HCT116 (cell line): ENCODE measurements around the gene IRAK1BP1. TPM values are rescaled to one million over a fixed set of nuclear protein-coding genes. Genes with fewer than 3 reads are reported as not detected.

Experiments used
- ATAC-seq: fragments of 200-7000 bp; cut with Tn5 transposase; 2 replicates; pipeline ENCODE4 v1.9.1; 2020; ENCODE audit warnings: mild to moderate bottlenecking, moderate library complexity
- BruUV-seq: library from RNA; stranded (reverse); fragments of 400-500 nt; replicated peaks from 2 replicates; lab custom pipeline; 2021; lab: Mats Ljungman, UMichigan
- CTCF ChIA-PET: fragments of 300-600 bp; sonication (Branson Sonifier 250); formaldehyde crosslinking; loops from one replicate; lab custom pipeline; 2021; ENCODE audit warnings: antibody characterized with exemption; lab: Charles Lee
- POLR2A ChIA-PET: fragments of 300-600, 350-600 bp; sonication (Branson Sonifier 250); formaldehyde crosslinking; loops from one replicate; lab custom pipeline; 2021; ENCODE audit warnings: antibody characterized with exemption; lab: Charles Lee
- RAD21 ChIA-PET, 2 experiments: fragments of 300-600 bp; sonication (Branson Sonifier 250); formaldehyde crosslinking; loops; one replicate each; lab custom pipeline; 2023; ENCODE audit warnings: low total read pairs in 2 of 2; ENCODE audit not compliant: uncharacterized antibody in 2 of 2, unreplicated experiment in 2 of 2, low non-redundant PET in 1 of 2; lab: Charles Lee
- DNase-seq: peaks from one replicate; pipeline ENCODE4 v3.0.0-alpha.2; 2010; ENCODE audit warnings: low read depth, low spot score
- H2AFZ ChIP-seq: fragments of 200-600 bp; shearing (Covaris generic), sonication (generic); 2 replicates; pipeline ENCODE4 v1.6.1; 2017; ENCODE audit warnings: low read depth, mixed run types, mixed read lengths, antibody characterized with exemption, low read length; ENCODE audit not compliant: poor library complexity, severe bottlenecking
- H3K27ac ChIP-seq: 2 replicates; pipeline ENCODE4 v1.5.1; 2012; ENCODE audit warnings: low read depth, low read length
- H3K27me3 ChIP-seq: fragments of 200-600 bp; sonication (generic); 2 replicates; pipeline ENCODE4 v1.6.1; 2016; ENCODE audit warnings: mixed run types, low read length, mixed read lengths; ENCODE audit not compliant: insufficient read depth
- H3K36me3 ChIP-seq, 2 experiments: fragments of 200-500 bp in 1 of 2; fragments of 200-600 bp in 1 of 2; sonication (Bioruptor generic) in 1 of 2; sonication (generic) in 1 of 2; 2 replicates each; pipeline versions ENCODE4 v1.5.1 to v1.6.1; 2014 to 2016; ENCODE audit warnings: low read length in 2 of 2, inconsistent platforms in 1 of 2, mixed read lengths in 1 of 2, mixed run types in 1 of 2; ENCODE audit not compliant: insufficient read depth in 2 of 2, control insufficient read depth in 1 of 2
- H3K4me1 ChIP-seq, 2 experiments: fragments of 200-600 bp in 1 of 2; sonication (generic) in 1 of 2; 2 replicates each; pipeline versions ENCODE4 v1.5.1 to v1.6.1; 2012 to 2017; ENCODE audit warnings: low read length in 2 of 2, inconsistent platforms in 1 of 2, mild to moderate bottlenecking in 1 of 2, mixed read lengths in 1 of 2, mixed run types in 1 of 2, moderate library complexity in 1 of 2; ENCODE audit not compliant: insufficient read depth in 2 of 2, control insufficient read depth in 1 of 2
- H3K4me2 ChIP-seq: fragments of 200-600 bp; sonication (generic); 2 replicates; pipeline ENCODE4 v1.6.1; 2017; ENCODE audit warnings: mixed run types, low read length, mixed read lengths
- H3K4me3 ChIP-seq, 2 experiments: fragments of 200-600 bp in 1 of 2; sonication (generic) in 1 of 2; replicated peaks in 1 of 2; 2 replicates each; pipeline ENCODE4 v1.5.1; 2011 to 2016; ENCODE audit warnings: low read length in 2 of 2, control low read depth in 1 of 2, low read depth in 1 of 2, mild to moderate bottlenecking in 1 of 2, mixed read lengths in 1 of 2, mixed run types in 1 of 2
- H3K79me2 ChIP-seq: fragments of 200-600 bp; sonication (generic); 2 replicates; pipeline ENCODE4 v1.6.1; 2017; ENCODE audit warnings: mild to moderate bottlenecking, mixed run types, low read length, moderate library complexity, mixed read lengths; ENCODE audit not compliant: insufficient read depth
- H3K9ac ChIP-seq: fragments of 200-600 bp; sonication (generic); 2 replicates; pipeline ENCODE4 v1.6.1; 2016; ENCODE audit warnings: low read length, mixed read lengths
- H3K9me2 ChIP-seq: fragments of 200-600 bp; sonication (generic), shearing (Covaris generic); 2 replicates; pipeline ENCODE4 v1.6.1; 2017; ENCODE audit warnings: mixed run types, mild to moderate bottlenecking, moderate library complexity; ENCODE audit not compliant: insufficient read depth
- H3K9me3 ChIP-seq, 2 experiments: fragments of 200-500 bp in 1 of 2; fragments of 200-600 bp in 1 of 2; sonication (Bioruptor generic) in 1 of 2; sonication (generic) in 1 of 2; 2 replicates each; pipeline ENCODE4 v1.6.1; 2014 to 2017; ENCODE audit warnings: low read length in 2 of 2, mixed read lengths in 2 of 2, inconsistent platforms in 1 of 2, low read depth in 1 of 2, mild to moderate bottlenecking in 1 of 2, mixed run types in 1 of 2, moderate library complexity in 1 of 2; ENCODE audit not compliant: control insufficient read depth in 1 of 2, insufficient read depth in 1 of 2
- H4K20me1 ChIP-seq: fragments of 200-600 bp; sonication (generic), shearing (Covaris generic); 2 replicates; pipeline ENCODE4 v1.6.1; 2017; ENCODE audit warnings: mixed run types, mild to moderate bottlenecking, moderate library complexity; ENCODE audit not compliant: insufficient read depth
- CBX3 ChIP-seq: IDR thresholded peaks from 2 replicates; pipeline ENCODE4 v1.6.1; 2012; ENCODE audit warnings: low read depth
- POLR2A ChIP-seq: IDR thresholded peaks from 2 replicates; pipeline ENCODE4 v1.7.0; 2011; ENCODE audit warnings: borderline replicate concordance; ENCODE audit not compliant: insufficient read depth, insufficient read length; ENCODE audit errors: extremely low read depth
- POLR2AphosphoS5 ChIP-seq: IDR thresholded peaks from 2 replicates; pipeline ENCODE4 v1.6.1; 2011; ENCODE audit warnings: mild to moderate bottlenecking, low read depth, low read length, moderate library complexity
- SIN3A ChIP-seq: IDR thresholded peaks from 2 replicates; pipeline ENCODE4 v1.6.1; 2012; ENCODE audit warnings: low read depth
- SRF ChIP-seq: IDR thresholded peaks from 2 replicates; pipeline ENCODE4 v1.6.1; 2012; ENCODE audit warnings: low read depth
- TCF7L2 ChIP-seq: IDR thresholded peaks from 2 replicates; pipeline ENCODE4 v1.7.0; 2011; ENCODE audit warnings: borderline replicate concordance, inconsistent platforms; ENCODE audit not compliant: insufficient read depth, insufficient read length; ENCODE audit errors: extremely low read depth
- ZFX ChIP-seq: fragments of 450-650 bp; IDR thresholded peaks from 2 replicates; pipeline ENCODE4 v1.6.1; 2017
- intact Hi-C: fragments of 100-400 bp; cut with micrococcal nuclease; formaldehyde crosslinking; loops from 2 replicates; pipeline ENCODE4 v1.10.0; 2022
- total RNA-seq: library from RNA; stranded (reverse); gene quantifications from one replicate; pipeline ENCODE4 v1.2.1, GENCODE V29; 2021; ENCODE audit not compliant: unreplicated experiment
- TF ChIP-seq, protein P1 (sequence below), 3 experiments: fragments of 200-600 bp in 1 of 3; sonication (generic) in 1 of 3; IDR thresholded peaks in 2 of 3; conservative IDR thresholded peaks in 1 of 3; 2 replicates each; pipeline ENCODE4 v1.5.1; 2012 to 2017; ENCODE audit warnings: low read depth in 2 of 3, low read length in 2 of 3, antibody characterized with exemption in 1 of 3, borderline replicate concordance in 1 of 3, control low read depth in 1 of 3, mild to moderate bottlenecking in 1 of 3, mixed read lengths in 1 of 3, mixed run types in 1 of 3, moderate library complexity in 1 of 3; ENCODE audit not compliant: insufficient read depth in 1 of 3
- TF ChIP-seq, protein P2 (sequence below): IDR thresholded peaks from 2 replicates; pipeline ENCODE4 v1.6.1; 2012
- TF ChIP-seq, protein P3 (sequence below): IDR thresholded peaks from 2 replicates; pipeline ENCODE4 v1.6.1; 2012; ENCODE audit warnings: low read depth
- TF ChIP-seq, protein P4 (sequence below): IDR thresholded peaks from 2 replicates; pipeline ENCODE4 v1.6.1; 2012

The IRAK1BP1 gene
- total RNA-seq, 1 experiment from 2014 or later: 5.4 TPM

DNA sequence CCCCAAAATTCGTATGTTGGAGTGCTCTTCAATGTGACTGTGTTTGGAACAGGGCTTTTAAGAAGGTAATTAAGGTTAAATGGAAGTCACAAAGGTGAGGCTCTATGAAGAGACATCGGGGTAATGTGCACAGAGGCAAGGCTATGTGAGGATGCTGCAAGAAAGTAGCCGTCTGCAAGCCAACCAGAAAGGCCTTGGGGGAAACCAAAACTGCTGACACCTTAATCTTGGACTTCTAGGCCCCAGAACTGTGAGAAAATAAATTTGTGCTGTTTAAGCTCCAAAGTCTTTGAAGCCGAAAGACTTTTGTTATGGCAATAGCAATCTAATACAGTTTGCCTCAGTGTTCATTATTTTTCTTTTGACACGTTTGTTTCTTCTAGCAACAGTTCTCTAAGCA lies 2.4 kb upstream of the IRAK1BP1 start:
- intact Hi-C loops: no loop called here

More for the DNA sequence above, 2.4 kb upstream of the IRAK1BP1 start:
- no peaks in the 10 kb centered on the region for H3K9me3 ChIP-seq
- POLR2A ChIA-PET: no interaction called here
- BruUV-seq: TSS peak; percentile 23
- peaks cover 0 to 16% of the 10 kb centered on the region in 2 experiments; a peak in 2 of 4 replicates for H3K4me1 ChIP-seq
- no peak overlapping the region for H3K27ac ChIP-seq
- H4K20me1 ChIP-seq: no peaks in the 10 kb centered on the region
- H3K27me3 ChIP-seq: no peaks in the 10 kb centered on the region
- no peak for TF ChIP-seq SRF
- no peak for TF ChIP-seq CBX3
- TF ChIP-seq, protein P1, sequence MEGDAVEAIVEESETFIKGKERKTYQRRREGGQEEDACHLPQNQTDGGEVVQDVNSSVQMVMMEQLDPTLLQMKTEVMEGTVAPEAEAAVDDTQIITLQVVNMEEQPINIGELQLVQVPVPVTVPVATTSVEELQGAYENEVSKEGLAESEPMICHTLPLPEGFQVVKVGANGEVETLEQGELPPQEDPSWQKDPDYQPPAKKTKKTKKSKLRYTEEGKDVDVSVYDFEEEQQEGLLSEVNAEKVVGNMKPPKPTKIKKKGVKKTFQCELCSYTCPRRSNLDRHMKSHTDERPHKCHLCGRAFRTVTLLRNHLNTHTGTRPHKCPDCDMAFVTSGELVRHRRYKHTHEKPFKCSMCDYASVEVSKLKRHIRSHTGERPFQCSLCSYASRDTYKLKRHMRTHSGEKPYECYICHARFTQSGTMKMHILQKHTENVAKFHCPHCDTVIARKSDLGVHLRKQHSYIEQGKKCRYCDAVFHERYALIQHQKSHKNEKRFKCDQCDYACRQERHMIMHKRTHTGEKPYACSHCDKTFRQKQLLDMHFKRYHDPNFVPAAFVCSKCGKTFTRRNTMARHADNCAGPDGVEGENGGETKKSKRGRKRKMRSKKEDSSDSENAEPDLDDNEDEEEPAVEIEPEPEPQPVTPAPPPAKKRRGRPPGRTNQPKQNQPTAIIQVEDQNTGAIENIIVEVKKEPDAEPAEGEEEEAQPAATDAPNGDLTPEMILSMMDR (IDR thresholded peaks at IDR 0.05 in 2 of 3, conservative IDR thresholded peaks at IDR 0.05 in 1 of 3; ENCODE audit: borderline replicate concordance in 1 of 3, insufficient read depth in 1 of 3, low read depth in 2 of 3, low read length in 2 of 3): no peak
- no peak for TF ChIP-seq TCF7L2
- TF ChIP-seq, protein P2, sequence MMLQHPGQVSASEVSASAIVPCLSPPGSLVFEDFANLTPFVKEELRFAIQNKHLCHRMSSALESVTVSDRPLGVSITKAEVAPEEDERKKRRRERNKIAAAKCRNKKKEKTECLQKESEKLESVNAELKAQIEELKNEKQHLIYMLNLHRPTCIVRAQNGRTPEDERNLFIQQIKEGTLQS: no peak
- TF ChIP-seq, protein P3, sequence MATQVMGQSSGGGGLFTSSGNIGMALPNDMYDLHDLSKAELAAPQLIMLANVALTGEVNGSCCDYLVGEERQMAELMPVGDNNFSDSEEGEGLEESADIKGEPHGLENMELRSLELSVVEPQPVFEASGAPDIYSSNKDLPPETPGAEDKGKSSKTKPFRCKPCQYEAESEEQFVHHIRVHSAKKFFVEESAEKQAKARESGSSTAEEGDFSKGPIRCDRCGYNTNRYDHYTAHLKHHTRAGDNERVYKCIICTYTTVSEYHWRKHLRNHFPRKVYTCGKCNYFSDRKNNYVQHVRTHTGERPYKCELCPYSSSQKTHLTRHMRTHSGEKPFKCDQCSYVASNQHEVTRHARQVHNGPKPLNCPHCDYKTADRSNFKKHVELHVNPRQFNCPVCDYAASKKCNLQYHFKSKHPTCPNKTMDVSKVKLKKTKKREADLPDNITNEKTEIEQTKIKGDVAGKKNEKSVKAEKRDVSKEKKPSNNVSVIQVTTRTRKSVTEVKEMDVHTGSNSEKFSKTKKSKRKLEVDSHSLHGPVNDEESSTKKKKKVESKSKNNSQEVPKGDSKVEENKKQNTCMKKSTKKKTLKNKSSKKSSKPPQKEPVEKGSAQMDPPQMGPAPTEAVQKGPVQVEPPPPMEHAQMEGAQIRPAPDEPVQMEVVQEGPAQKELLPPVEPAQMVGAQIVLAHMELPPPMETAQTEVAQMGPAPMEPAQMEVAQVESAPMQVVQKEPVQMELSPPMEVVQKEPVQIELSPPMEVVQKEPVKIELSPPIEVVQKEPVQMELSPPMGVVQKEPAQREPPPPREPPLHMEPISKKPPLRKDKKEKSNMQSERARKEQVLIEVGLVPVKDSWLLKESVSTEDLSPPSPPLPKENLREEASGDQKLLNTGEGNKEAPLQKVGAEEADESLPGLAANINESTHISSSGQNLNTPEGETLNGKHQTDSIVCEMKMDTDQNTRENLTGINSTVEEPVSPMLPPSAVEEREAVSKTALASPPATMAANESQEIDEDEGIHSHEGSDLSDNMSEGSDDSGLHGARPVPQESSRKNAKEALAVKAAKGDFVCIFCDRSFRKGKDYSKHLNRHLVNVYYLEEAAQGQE: no peak
- no peak for TF ChIP-seq SIN3A
- TF ChIP-seq POLR2A: no peak
- no peak for TF ChIP-seq POLR2AphosphoS5
- TF ChIP-seq, protein P4, sequence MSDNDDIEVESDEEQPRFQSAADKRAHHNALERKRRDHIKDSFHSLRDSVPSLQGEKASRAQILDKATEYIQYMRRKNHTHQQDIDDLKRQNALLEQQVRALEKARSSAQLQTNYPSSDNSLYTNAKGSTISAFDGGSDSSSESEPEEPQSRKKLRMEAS: no peak
- no peak for TF ChIP-seq ZFX
- no peak for DNase-seq
- H3K79me2 ChIP-seq: peaks cover 12% of the 10 kb centered on the region; the same call in 1 of the 2 replicates
- ATAC-seq: no peak
- H3K9ac ChIP-seq: no peak overlapping the region
- CTCF ChIA-PET: no interaction called here
- H3K4me2 ChIP-seq: no peak overlapping the region
- no peaks in the 10 kb centered on the region for H3K36me3 ChIP-seq
- RAD21 ChIA-PET: no interaction called here
- H3K4me3 ChIP-seq: no peak overlapping the region
- H3K9me2 ChIP-seq: no peaks in the 10 kb centered on the region
- H2AFZ ChIP-seq: no peak overlapping the region
